GM12865 (cell line): ENCODE measurements around the gene FXYD5.

Source experiments
- DNase-seq: peaks from one replicate; pipeline ENCODE4 v3.0.0; 2010; ENCODE audit warnings: low read depth
- H3K4me3 ChIP-seq: 2 replicates; pipeline ENCODE4 v1.5.1; 2011; ENCODE audit warnings: mild to moderate bottlenecking, low read depth, low read length, control low read depth
- TF ChIP-seq, protein P1 (sequence below): IDR thresholded peaks from 2 replicates; pipeline ENCODE4 v1.5.1; 2011; ENCODE audit warnings: low read length, control low read depth, low read depth, inconsistent platforms; ENCODE audit not compliant: insufficient read depth; ENCODE audit errors: missing control alignments

Gene FXYD5

DNA sequence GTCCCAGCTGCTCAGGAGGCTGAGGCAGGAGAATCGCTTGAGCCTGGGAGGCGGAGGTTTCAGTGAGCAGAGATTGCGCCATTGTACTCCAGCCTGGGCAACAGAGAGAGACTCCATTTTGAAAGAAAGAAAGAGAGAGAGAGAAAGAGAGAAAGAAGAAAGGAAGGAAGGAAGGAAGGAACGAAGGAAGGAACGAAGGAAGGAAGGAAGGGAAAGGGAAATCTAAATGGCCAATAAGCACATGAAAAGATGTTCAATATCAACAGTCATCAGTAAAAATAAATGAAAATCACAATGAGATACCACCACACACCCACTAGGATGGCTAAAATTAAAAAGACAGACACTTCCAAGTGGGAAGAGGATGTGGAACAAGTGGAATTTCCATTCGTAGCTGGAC lies 19.7 kb downstream of the FXYD5 start:
- no peak for DNase-seq
- H3K4me3 ChIP-seq = no peak overlapping the region
- TF ChIP-seq, protein P1, sequence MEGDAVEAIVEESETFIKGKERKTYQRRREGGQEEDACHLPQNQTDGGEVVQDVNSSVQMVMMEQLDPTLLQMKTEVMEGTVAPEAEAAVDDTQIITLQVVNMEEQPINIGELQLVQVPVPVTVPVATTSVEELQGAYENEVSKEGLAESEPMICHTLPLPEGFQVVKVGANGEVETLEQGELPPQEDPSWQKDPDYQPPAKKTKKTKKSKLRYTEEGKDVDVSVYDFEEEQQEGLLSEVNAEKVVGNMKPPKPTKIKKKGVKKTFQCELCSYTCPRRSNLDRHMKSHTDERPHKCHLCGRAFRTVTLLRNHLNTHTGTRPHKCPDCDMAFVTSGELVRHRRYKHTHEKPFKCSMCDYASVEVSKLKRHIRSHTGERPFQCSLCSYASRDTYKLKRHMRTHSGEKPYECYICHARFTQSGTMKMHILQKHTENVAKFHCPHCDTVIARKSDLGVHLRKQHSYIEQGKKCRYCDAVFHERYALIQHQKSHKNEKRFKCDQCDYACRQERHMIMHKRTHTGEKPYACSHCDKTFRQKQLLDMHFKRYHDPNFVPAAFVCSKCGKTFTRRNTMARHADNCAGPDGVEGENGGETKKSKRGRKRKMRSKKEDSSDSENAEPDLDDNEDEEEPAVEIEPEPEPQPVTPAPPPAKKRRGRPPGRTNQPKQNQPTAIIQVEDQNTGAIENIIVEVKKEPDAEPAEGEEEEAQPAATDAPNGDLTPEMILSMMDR = no peak

DNA sequence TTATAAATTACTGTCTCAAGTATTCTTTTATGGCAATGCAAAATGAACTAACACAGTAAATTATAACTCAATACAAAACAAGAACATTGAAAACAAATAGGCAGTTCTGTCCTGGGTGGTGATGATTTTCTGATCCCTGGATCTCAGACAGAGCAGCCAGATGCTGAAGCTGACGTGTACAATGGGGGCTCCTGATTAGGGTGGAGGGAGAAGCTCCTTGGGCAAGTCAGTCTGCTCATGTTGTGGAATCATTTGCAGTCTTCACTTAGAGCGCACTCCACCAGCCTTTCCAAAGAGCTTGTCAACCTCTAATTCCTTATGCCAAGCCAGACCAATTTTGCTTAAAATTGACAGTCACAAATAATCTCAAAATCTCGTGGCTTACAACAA lies 21.6 kb downstream of the FXYD5 start:
- no peak overlapping the region for H3K4me3 ChIP-seq
- TF ChIP-seq, protein P1 = no peak
- DNase-seq = no peak

DNA sequence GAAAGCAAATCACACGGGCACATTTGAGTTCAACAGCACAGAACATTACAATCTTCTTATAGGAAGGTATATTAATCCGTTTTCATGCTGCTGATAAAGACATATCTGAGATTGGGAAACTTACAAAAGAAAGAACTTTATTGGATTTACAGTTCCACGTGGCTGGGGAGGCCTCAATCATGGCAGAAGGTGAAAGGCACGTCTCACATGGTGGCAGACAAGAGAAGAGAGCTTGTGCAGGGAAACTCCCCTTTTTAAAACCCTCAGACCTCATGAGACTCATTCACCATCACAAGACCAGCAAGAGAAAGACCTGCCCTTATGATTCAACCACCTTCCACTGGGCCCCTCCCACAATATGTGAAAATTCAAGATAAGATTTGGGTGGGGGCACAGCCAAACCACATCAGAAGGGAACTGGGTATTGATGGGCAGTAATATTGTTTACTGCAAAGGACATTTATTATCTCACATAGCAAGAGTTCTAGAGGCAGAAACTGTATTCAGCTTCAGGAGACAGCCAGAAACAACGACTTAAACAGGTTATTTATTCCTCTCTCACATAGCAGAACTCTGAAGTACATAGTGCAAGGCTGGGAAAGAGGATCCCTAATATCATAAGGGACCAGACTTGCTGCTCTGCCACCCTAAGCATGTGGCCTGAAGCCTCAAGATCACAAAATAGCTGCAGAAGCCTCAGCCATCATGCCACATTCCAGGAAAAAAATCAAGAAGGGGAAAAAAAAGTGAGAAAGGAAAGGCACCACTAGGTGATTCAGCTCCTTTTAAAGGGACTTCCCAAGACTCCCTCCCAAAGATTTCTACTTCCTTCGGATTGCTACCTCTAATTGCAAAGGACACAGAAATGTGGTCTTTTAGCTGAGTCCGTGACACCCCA lies 23.1 kb downstream of the FXYD5 start:
- TF ChIP-seq, protein P1 = no peak
- DNase-seq = no peak
- H3K4me3 ChIP-seq = no peak overlapping the region

DNA sequence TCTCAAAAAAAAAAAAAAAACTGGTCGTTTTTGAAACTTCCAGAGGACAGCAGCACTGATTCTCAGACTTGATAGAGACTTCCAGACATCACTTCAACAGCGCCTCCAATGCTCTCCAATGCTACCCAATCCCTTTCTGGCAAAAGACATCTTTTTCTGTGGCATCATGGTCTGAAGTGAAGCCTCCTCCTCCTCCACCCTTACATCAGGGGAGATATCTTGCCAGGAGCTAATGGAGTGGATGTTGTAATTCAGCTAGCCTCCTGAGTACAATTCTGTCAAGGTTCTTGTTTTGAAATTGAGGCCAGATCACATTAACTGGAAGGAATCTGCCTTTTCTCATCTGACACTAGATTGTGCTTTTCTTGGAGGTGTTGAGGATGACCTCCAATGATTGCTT lies 24.2 kb downstream of the FXYD5 start:
- TF ChIP-seq, protein P1 = no peak
- no peak for DNase-seq
- H3K4me3 ChIP-seq = no peak overlapping the region

DNA sequence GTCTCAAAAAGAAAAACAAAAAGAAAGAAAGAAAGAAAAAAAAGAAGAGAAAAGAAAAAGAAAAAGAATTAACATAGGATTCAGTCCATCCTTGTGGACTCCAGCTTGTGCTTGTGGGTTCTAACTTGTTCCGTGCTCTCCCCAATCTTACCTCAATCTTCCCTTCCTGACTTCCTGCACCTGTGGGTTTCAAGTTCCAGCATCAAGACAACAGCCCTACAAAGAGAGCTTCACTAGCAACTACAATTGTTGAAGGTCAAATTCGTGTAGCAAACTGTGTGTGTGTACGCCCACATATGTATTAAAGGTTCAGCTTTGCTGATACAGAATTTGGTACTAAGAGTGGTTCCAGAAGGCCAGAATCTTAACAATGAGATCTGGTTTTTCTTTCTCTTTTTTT lies 25.3 kb downstream of the FXYD5 start:
- H3K4me3 ChIP-seq = no peak overlapping the region
- DNase-seq = no peak
- TF ChIP-seq, protein P1 = no peak

DNA sequence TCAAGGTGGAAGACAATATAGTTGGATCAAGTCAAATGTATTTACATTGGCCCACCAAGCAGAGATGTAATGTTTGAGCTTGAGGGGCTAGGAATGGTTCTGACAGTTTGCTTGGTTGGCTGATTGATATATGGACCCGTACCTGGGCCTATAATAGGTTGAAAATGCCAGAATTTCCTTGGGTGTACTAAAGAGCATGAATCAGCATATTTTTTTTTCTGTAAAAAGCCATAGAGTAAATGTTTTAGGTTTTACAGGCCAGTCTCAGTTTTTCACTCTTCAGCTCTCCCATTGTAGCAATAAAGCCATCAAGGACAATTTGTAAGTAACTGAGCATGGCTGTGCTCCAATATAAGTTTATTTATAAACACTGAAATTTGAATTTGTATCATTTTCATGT lies 26.9 kb downstream of the FXYD5 start:
- TF ChIP-seq, protein P1 = no peak
- no peak overlapping the region for H3K4me3 ChIP-seq
- no peak for DNase-seq

DNA sequence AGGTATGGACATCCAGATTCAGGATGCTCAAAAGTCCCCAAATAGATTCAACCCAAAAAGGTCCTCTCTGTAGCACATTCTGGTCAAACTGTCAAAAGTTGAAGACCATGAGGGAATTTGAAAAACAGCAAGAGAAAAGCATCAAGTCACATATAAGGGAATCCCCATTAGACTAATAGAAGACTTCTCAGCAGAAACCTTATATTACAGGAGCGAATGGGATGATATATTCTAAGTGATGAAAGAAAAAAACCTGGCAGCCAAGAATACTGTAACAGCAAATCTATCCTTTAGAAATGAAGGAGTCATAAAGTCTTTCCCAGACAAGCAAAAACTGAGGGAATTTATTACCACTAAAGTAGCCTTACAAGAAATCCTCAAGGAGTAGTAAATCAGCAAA lies 29.7 kb downstream of the FXYD5 start:
- no peak overlapping the region for H3K4me3 ChIP-seq
- TF ChIP-seq, protein P1 = no peak
- DNase-seq = no peak
